Measurements from ENCODE around the gene HOXA6. TPM values are rescaled to one million over a fixed set of nuclear protein-coding genes. Genes with fewer than 3 reads are reported as not detected.

The HOXA6 gene
- total RNA-seq, 2 experiments from 2014 or later = not detected

DNA sequence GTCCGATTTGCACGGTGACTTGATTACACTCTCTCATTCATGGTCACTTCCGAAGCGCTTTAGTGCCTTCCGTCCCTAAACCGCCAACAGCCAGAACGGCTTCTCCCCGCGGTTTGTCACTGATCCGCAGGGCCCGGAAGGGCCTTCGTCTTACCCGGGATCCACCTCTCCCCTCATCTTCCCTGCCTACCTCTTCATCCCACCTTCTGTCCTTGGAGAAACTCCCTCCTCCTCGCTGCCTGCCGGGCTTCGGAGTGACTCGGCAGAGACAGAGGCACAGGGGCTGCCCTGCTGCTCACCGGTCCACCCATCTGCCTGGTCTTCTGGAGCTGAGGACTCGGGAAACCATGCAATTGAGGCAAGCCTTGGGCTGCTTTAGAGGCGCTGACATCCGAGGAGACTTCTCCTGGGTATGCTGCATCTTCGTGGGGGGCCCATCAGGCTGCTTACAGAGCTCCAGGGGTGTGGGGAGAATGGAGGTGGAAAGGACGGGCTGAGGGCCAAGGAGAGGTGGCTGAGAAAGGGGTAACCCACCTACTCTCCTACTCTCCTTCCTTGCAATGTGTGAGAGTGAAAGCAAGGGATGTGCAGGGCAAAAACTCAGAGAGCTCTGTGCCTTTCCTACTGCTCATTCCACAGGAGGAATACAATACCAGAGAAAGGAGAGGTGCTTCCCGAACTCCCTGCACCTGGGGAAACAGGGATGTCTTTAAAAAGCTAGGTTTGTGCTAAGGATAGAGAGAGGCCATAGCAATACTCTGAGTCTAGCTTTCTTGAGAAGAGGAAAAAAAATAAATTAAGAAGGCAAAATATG lies 38.5 kb upstream of the HOXA6 start:
- no peaks in the 10 kb centered on the region for H3K9me3 Mint-ChIP-seq
- peaks cover 66% of the 10 kb centered on the region for H3K4me1 Mint-ChIP-seq (ENCODE audit: low read depth)
- no peak overlapping the region for H3K27ac ChIP-seq (ENCODE audit: low read depth in 1 of 2, low read length in 2 of 2)
- ChIA-PET CTCF (interaction anchor here (1.4 to 3.8 kb wide), 4 partner anchors 10 to 35 kb away, joined by 4 to 14 read pairs (median 7); no protein-coding TSS in a partner anchor), POLR2A (interaction anchor here (0.7 to 2.8 kb wide), 7 partner anchors 9 to 767 kb away, joined by 3 to 13 read pairs (median 3); partner anchors contain the start of gene HOXA13)
- no peaks in the 10 kb centered on the region for H3K36me3 ChIP-seq (ENCODE audit: insufficient read depth, low read length)
- no peaks in the 10 kb centered on the region for H3K36me3 Mint-ChIP-seq (ENCODE audit: low read depth)
- peak in 3 of 14 experiments; percentile 4 to 31 (median 7) for DNase-seq
- H3K27me3 Mint-ChIP-seq = peaks cover 97% of the 10 kb centered on the region
- peaks cover 90 to 95% of the 10 kb centered on the region in 2 experiments for H3K27me3 ChIP-seq (ENCODE audit: control insufficient read depth in 1 of 2, insufficient read depth in 2 of 2, low read length in 2 of 2)
- no peak for ATAC-seq (ENCODE audit: poor library complexity)
- intact Hi-C loops (cut with DNase I, micrococcal nuclease) = loop anchor here (2.0 to 5.0 kb wide), 4 partner anchors 13 to 1329 kb away; partner anchors contain the start of gene HOXA3 (in 1 of the 2)
- peaks cover 65% of the 10 kb centered on the region for H3K4me1 ChIP-seq (ENCODE audit: insufficient read depth, low read length)
- TF ChIP-seq, protein P1, sequence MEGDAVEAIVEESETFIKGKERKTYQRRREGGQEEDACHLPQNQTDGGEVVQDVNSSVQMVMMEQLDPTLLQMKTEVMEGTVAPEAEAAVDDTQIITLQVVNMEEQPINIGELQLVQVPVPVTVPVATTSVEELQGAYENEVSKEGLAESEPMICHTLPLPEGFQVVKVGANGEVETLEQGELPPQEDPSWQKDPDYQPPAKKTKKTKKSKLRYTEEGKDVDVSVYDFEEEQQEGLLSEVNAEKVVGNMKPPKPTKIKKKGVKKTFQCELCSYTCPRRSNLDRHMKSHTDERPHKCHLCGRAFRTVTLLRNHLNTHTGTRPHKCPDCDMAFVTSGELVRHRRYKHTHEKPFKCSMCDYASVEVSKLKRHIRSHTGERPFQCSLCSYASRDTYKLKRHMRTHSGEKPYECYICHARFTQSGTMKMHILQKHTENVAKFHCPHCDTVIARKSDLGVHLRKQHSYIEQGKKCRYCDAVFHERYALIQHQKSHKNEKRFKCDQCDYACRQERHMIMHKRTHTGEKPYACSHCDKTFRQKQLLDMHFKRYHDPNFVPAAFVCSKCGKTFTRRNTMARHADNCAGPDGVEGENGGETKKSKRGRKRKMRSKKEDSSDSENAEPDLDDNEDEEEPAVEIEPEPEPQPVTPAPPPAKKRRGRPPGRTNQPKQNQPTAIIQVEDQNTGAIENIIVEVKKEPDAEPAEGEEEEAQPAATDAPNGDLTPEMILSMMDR (IDR thresholded peaks at IDR 0.05) = no peak
- peak overlapping the region; percentile 81 for H3K27ac Mint-ChIP-seq
- no peak overlapping the region for H3K4me3 ChIP-seq (ENCODE audit: low read length)
- peaks cover 0 to 61% of the 10 kb centered on the region in 2 experiments for H3K9me3 ChIP-seq (ENCODE audit: control insufficient read depth in 1 of 2, insufficient read depth in 1 of 2, low read length in 2 of 2)
- peak overlapping the region; percentile 82 for H3K4me3 Mint-ChIP-seq

- CTCF ChIA-PET = interaction anchor here (0.8 to 3.8 kb wide), 4 partner anchors 11 to 35 kb away, joined by 3 to 14 read pairs (median 5); no protein-coding TSS in a partner anchor
- POLR2A ChIA-PET = interaction anchor here (0.6 to 1.5 kb wide), 4 partner anchors 9 to 1259 kb away, joined by 3 to 4 read pairs (median 3); partner anchors contain the start of gene HOXA13
- Histone ChIP-seq H3K9me3 (ENCODE audit: control insufficient read depth in 1 of 2, insufficient read depth in 1 of 2, low read length in 2 of 2) (peaks cover 0 to 66% of the 10 kb centered on the region in 2 experiments), H3K36me3 (ENCODE audit: insufficient read depth, low read length) (no peaks in the 10 kb centered on the region), H3K4me1 (ENCODE audit: insufficient read depth, low read length) (peaks cover 65% of the 10 kb centered on the region), H3K27me3 (ENCODE audit: control insufficient read depth in 1 of 2, insufficient read depth in 2 of 2, low read length in 2 of 2) (peaks cover 88 to 95% of the 10 kb centered on the region in 2 experiments), H3K4me3 (ENCODE audit: low read length) (peak within 1 kb of the TSS; percentile 40), H3K27ac (ENCODE audit: low read depth in 1 of 2, low read length in 2 of 2) (no peak within 1 kb of the TSS)
- TF ChIP-seq, protein P1 (IDR thresholded peaks at IDR 0.05) = no peak
- Mint-ChIP-seq H3K36me3 (ENCODE audit: low read depth) (no peaks in the 10 kb centered on the region), H3K27ac (peak within 1 kb of the TSS; percentile 81), H3K9me3 (no peaks in the 10 kb centered on the region), H3K4me3 (peak within 1 kb of the TSS; percentile 82), H3K4me1 (ENCODE audit: low read depth) (peaks cover 62% of the 10 kb centered on the region), H3K27me3 (peaks cover 96% of the 10 kb centered on the region)
- ATAC-seq (ENCODE audit: poor library complexity) (peak; percentile 45), DNase-seq (peak in 2 of 14 experiments; percentile 17 to 33)
- intact Hi-C loops (cut with DNase I, micrococcal nuclease) = loop anchor here (2.0 to 5.0 kb wide), 3 partner anchors 14 to 1328 kb away; partner anchors contain the start of gene HOXA3 (in 1 of the 2)
Observed at GRCh38 chr7:27185013-27185853, 37.7 kb upstream of the HOXA6 start, which contains the start of gene HOXA11. Gene HOXA11, minus strand, starts transcription at chr7:27185232. Its CDS starts 88 bp downstream, at chr7:27185144.

Data from CD4-positive, alpha-beta T cell (primary cell).